HG03064 (cell line): ENCODE results near the gene RAB4A.

Experiments
- ATAC-seq: cut with Tn5 transposase; IDR thresholded peaks from one replicate; pipeline ENCODE4 v1.9.1; 2021; ENCODE audit warnings: low read depth; ENCODE audit not compliant: unreplicated experiment

The RAB4A gene

GRCh38 chr1:229328598-229329362, 57.9 kb downstream of the RAB4A start:
- no peak for ATAC-seq

- ATAC-seq, result no peak
These were observed 63.4 kb downstream of the RAB4A start for GRCh38 chr1:229334269-229334668.

- no peak for ATAC-seq
These were observed 63.8 kb downstream of the RAB4A start for GRCh38 chr1:229334716-229335115.

GRCh38 chr1:229336345-229336744, 65.4 kb downstream of the RAB4A start:
- ATAC-seq, result no peak

GRCh38 chr1:229339086-229339485, 68.2 kb downstream of the RAB4A start:
- ATAC-seq, result no peak

GRCh38 chr1:229339520-229339919, 68.6 kb downstream of the RAB4A start:
- no peak for ATAC-seq

GRCh38 chr1:229340496-229340895, 69.6 kb downstream of the RAB4A start:
- no peak for ATAC-seq

- ATAC-seq, result peak; percentile 68
These were observed 71.1 kb downstream of the RAB4A start for GRCh38 chr1:229341774-229342655.

GRCh38 chr1:229342656-229343569, 72.0 kb downstream of the RAB4A start, which contains the start of gene CCSAP:
Gene CCSAP, minus strand, starts transcription at chr1:229343047. Its CDS starts 582 bp downstream, at chr1:229342465.
- ATAC-seq, result peak; percentile 37

- no peak for ATAC-seq
These were observed 73.2 kb downstream of the RAB4A start for GRCh38 chr1:229344139-229344538.

GRCh38 chr1:229344937-229345684, 74.2 kb downstream of the RAB4A start:
- ATAC-seq, result no peak

GRCh38 chr1:229347528-229347927, 76.6 kb downstream of the RAB4A start:
- no peak for ATAC-seq

GRCh38 chr1:229349463-229350385, 78.8 kb downstream of the RAB4A start:
- ATAC-seq, result no peak

GRCh38 chr1:229352975-229353374, 82.1 kb downstream of the RAB4A start:
- ATAC-seq, result no peak

- ATAC-seq, result no peak
These were observed 83.3 kb downstream of the RAB4A start for GRCh38 chr1:229354226-229354625.
